ENCODE results near the gene CTDSP1. TPM values are rescaled to one million over a fixed set of nuclear protein-coding genes. Genes with fewer than 3 reads are reported as not detected.

CTDSP1 gene
- polyA plus RNA-seq, 1 experiment, result 166 TPM

DNA sequence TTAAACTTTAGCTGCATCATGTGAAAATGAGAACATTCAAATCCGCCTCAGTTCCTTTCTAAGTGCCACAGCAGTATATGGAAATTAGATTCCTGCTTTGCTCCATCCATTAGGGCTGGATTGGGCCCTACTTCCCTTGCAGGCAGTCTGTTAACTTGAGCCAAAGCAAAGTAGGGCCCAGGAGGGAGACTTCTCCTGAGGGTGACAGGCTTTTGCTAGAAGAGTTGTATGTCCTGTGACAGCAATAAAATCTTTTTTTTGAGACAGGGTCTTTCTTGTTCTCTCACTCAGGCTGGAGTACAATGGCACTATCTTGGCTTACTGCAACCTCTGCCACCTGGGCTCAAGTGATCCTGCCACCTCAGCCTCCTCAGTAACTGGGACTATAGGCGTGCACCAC is 47.4 kb downstream of the CTDSP1 start:
- DNase-seq (ENCODE audit: low read depth), result no peak
- Histone ChIP-seq H3K27me3 (ENCODE audit: control insufficient read depth, insufficient read depth, low read length) (no peaks in the 10 kb centered on the region; the same call in 1 of the 2 replicates), H3K4me3 (ENCODE audit: low read depth, low read length) (no peak overlapping the region), H3K36me3 (ENCODE audit: control insufficient read depth, insufficient read depth, low read length) (no peaks in the 10 kb centered on the region)
- TF ChIP-seq, protein P1, sequence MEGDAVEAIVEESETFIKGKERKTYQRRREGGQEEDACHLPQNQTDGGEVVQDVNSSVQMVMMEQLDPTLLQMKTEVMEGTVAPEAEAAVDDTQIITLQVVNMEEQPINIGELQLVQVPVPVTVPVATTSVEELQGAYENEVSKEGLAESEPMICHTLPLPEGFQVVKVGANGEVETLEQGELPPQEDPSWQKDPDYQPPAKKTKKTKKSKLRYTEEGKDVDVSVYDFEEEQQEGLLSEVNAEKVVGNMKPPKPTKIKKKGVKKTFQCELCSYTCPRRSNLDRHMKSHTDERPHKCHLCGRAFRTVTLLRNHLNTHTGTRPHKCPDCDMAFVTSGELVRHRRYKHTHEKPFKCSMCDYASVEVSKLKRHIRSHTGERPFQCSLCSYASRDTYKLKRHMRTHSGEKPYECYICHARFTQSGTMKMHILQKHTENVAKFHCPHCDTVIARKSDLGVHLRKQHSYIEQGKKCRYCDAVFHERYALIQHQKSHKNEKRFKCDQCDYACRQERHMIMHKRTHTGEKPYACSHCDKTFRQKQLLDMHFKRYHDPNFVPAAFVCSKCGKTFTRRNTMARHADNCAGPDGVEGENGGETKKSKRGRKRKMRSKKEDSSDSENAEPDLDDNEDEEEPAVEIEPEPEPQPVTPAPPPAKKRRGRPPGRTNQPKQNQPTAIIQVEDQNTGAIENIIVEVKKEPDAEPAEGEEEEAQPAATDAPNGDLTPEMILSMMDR (IDR thresholded peaks at IDR 0.05; ENCODE audit: insufficient read depth, low read depth, low read length), result no peak
- POLR2A ChIA-PET, result no interaction called here
- CTCF ChIA-PET, result no interaction called here

DNA sequence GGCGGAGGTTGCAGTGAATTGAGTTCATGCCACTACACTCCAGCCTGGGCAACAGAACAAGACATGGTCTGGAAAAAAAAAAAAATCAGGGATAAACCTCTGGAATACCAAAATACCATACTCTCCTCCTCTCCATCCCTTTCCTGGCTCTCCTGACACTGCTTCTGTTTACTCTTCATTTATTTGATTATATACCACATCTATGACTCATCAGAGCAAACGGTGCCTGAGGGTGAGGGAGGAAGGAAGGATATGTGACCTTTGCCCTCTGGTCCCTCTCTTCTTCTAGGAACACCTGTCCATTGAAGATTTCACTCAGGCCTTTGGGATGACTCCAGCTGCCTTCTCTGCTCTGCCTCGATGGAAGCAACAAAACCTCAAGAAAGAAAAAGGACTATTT is 49.3 kb downstream of the CTDSP1 start:
- peak; percentile 2 for DNase-seq (ENCODE audit: low read depth)
- TF ChIP-seq, protein P1 (IDR thresholded peaks at IDR 0.05; ENCODE audit: insufficient read depth, low read depth, low read length), result no peak
- POLR2A ChIA-PET, result no interaction called here

DNA sequence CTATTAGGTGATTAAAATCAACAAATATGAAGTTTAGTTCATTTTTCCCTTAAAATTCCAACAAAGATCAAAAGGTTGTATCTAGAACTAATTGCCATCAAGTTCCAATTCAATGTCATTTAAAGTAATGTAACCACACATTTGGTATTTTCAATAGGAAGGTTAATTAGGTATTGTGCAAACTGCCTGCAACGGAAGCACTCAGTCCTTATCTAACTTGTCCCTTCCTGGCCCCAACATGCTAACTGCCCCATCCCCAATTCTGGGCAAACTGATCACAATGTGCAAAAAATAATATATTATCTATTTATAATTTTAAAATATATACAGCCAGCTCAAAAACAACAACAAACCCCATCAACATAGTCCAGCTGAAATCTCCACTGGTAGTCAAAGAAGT is 52.4 kb downstream of the CTDSP1 start:
- H3K36me3 ChIP-seq (ENCODE audit: control insufficient read depth, insufficient read depth, low read length), result peaks cover 5% of the 10 kb centered on the region; the same call in 1 of the 2 replicates
- TF ChIP-seq, protein P1 (IDR thresholded peaks at IDR 0.05; ENCODE audit: insufficient read depth, low read depth, low read length), result no peak
- H3K4me3 ChIP-seq (ENCODE audit: low read depth, low read length), result no peak overlapping the region
- H3K27me3 ChIP-seq (ENCODE audit: control insufficient read depth, insufficient read depth, low read length), result no peaks in the 10 kb centered on the region
- POLR2A ChIA-PET, result no interaction called here
- CTCF ChIA-PET, result no interaction called here
- no peak for DNase-seq (ENCODE audit: low read depth)

More for the DNA sequence above, 49.3 kb downstream of the CTDSP1 start:
- H3K36me3 ChIP-seq (ENCODE audit: control insufficient read depth, insufficient read depth, low read length), result peaks cover 2% of the 10 kb centered on the region; the same call in 1 of the 2 replicates
- H3K4me3 ChIP-seq (ENCODE audit: low read depth, low read length), result no peak overlapping the region
- H3K27me3 ChIP-seq (ENCODE audit: control insufficient read depth, insufficient read depth, low read length), result no peaks in the 10 kb centered on the region; the same call in 1 of the 2 replicates
- CTCF ChIA-PET, result interaction anchor here (0.9 kb wide), 1 partner anchor 17 kb away, joined by 3 read pairs; no protein-coding TSS in a partner anchor

Small RNAs within 50 kb of the gene (small RNA-seq; reads per million reads assigned to genes)
- gene MIR26B (ENCODE audit: insufficient read length, low read depth, low replicate concordance), result 8,714 reads per million, percentile 99 among the genes with 10 or more reads in this experiment

Other genes with a start within 250 kb of the CTDSP1 start
- not detected in 2 replicates for gene CXCR1, start 232.9 kb upstream of the CTDSP1 start, polyA plus RNA-seq (2011; rRNA removed)
- gene ARPC2, start 182.7 kb upstream of the CTDSP1 start, polyA plus RNA-seq (2011; rRNA removed), result 699 and 831 TPM in 2 replicates
- gene GPBAR1, start 138.9 kb upstream of the CTDSP1 start, polyA plus RNA-seq (2011; rRNA removed), result 0.04 TPM in 1 of 2 replicates, not detected in the other
- gene AAMP, start 129.7 kb upstream of the CTDSP1 start, polyA plus RNA-seq (2011; rRNA removed), result 65.1 and 84.9 TPM in 2 replicates
- gene PNKD, start 129.3 kb upstream of the CTDSP1 start, polyA plus RNA-seq (2011; rRNA removed), result 44.5 and 54.5 TPM in 2 replicates
- gene TMBIM1, start 107.4 kb upstream of the CTDSP1 start, polyA plus RNA-seq (2011; rRNA removed), result 116 and 206 TPM in 2 replicates
- gene CATIP, start 43.0 kb upstream of the CTDSP1 start, polyA plus RNA-seq (2011; rRNA removed), result not detected in 2 replicates
- 0.05 and 0.23 TPM in 2 replicates for gene SLC11A1, start 17.6 kb upstream of the CTDSP1 start, polyA plus RNA-seq (2011; rRNA removed)
- not detected in 2 replicates for gene VIL1, start 19.3 kb downstream of the CTDSP1 start, polyA plus RNA-seq (2011; rRNA removed)
- 1.9 and 3.6 TPM in 2 replicates for gene USP37, start 168.5 kb downstream of the CTDSP1 start, polyA plus RNA-seq (2011; rRNA removed)
- gene CNOT9, start 169.0 kb downstream of the CTDSP1 start, polyA plus RNA-seq (2011; rRNA removed), result 38.3 and 63.7 TPM in 2 replicates
- gene PLCD4, start 208.0 kb downstream of the CTDSP1 start, polyA plus RNA-seq (2011; rRNA removed), result 1.0 and 1.1 TPM in 2 replicates

Data from BJ (cell line).